CD4-positive, alpha-beta T cell (primary cell): ENCODE measurements around the gene SRP72. TPM values are rescaled to one million over a fixed set of nuclear protein-coding genes. Genes with fewer than 3 reads are reported as not detected.
A peak's percentile ranks its signal among the peaks of the same experiment; 100 is the strongest.

Source experiments
- ATAC-seq: fragments of 200-7000 bp; cut with Tn5 transposase; one replicate; pipeline ENCODE4 v1.10.0; 2022; ENCODE audit warnings: mild to moderate bottlenecking; ENCODE audit not compliant: poor library complexity
- CTCF ChIA-PET: fragments of 350-600 bp; sonication (Branson Sonifier 250); formaldehyde crosslinking; loops from one replicate; lab custom pipeline; 2021; ENCODE audit warnings: antibody characterized with exemption, inconsistent platforms; lab: Charles Lee
- POLR2A ChIA-PET: fragments of 350-600 bp; sonication (Branson Sonifier 250); formaldehyde crosslinking; loops from one replicate; lab custom pipeline; 2021; ENCODE audit warnings: antibody characterized with exemption, inconsistent platforms; lab: Charles Lee
- DNase-seq, 14 experiments: peaks; one replicate each; pipeline ENCODE4 v3.0.0-alpha.2; 2013 to 2020; ENCODE audit warnings: mixed read lengths in 2 of 14
- H3K27ac ChIP-seq, 2 donors: one replicate each; pipeline versions ENCODE4 v1.5.1 to v1.7.0; 2013; ENCODE audit warnings: low read length in 2 of 2, low read depth in 1 of 2, mild to moderate bottlenecking in 1 of 2
- H3K27me3 ChIP-seq, 2 experiments: 1 replicate in 1 of 2; 2 replicates in 1 of 2; pipeline versions ENCODE4 v1.6.1 to v1.7.0; 2013; ENCODE audit warnings: low read length in 2 of 2, control low read depth in 1 of 2, mild to moderate bottlenecking in 1 of 2, moderate library complexity in 1 of 2; ENCODE audit not compliant: insufficient read depth in 2 of 2, control insufficient read depth in 1 of 2
- H3K36me3 ChIP-seq: one replicate; pipeline ENCODE4 v1.6.1; 2013; ENCODE audit warnings: low read length, control low read depth; ENCODE audit not compliant: insufficient read depth
- H3K4me1 ChIP-seq: one replicate; pipeline ENCODE4 v1.6.1; 2013; ENCODE audit warnings: low read length, control low read depth; ENCODE audit not compliant: insufficient read depth
- H3K4me3 ChIP-seq: one replicate; pipeline ENCODE4 v1.5.1; 2013; ENCODE audit warnings: mild to moderate bottlenecking, low read length, moderate library complexity
- H3K9me3 ChIP-seq, 2 experiments: 1 replicate in 1 of 2; 2 replicates in 1 of 2; pipeline versions ENCODE4 v1.6.1 to v1.7.0; 2013; ENCODE audit warnings: low read length in 2 of 2, mild to moderate bottlenecking in 2 of 2, control low read depth in 1 of 2, moderate library complexity in 1 of 2; ENCODE audit not compliant: control insufficient read depth in 1 of 2, insufficient read depth in 1 of 2
- H3K27ac Mint-ChIP-seq: one replicate; pipeline ENCODE4 v1.8.0; 2020; ENCODE audit warnings: mixed read lengths
- H3K27me3 Mint-ChIP-seq: one replicate; pipeline ENCODE4 v1.8.0; 2021; ENCODE audit warnings: mixed read lengths
- H3K36me3 Mint-ChIP-seq: one replicate; pipeline ENCODE4 v1.8.0; 2021; ENCODE audit warnings: low read depth, mixed read lengths
- H3K4me1 Mint-ChIP-seq: one replicate; pipeline ENCODE4 v1.8.0; 2021; ENCODE audit warnings: low read depth, mixed read lengths
- H3K4me3 Mint-ChIP-seq: one replicate; pipeline ENCODE4 v1.8.0; 2020; ENCODE audit warnings: mild to moderate bottlenecking, mixed read lengths
- H3K9me3 Mint-ChIP-seq: one replicate; pipeline ENCODE4 v1.8.0; 2020; ENCODE audit warnings: mixed read lengths
- CTCF ChIP-seq: fragments of 200-600 bp; IDR thresholded peaks from one replicate; pipeline ENCODE4 v1.8.0; 2022; ENCODE audit warnings: antibody characterized with exemption, mild to moderate bottlenecking
- intact Hi-C, 2 experiments: fragments of 100-400 bp; cut with DNase I in 1 of 2; cut with micrococcal nuclease in 1 of 2; formaldehyde crosslinking; loops; one replicate each; pipeline versions ENCODE4 v1.15.1 to v1.9.0; 2023 to 2025; cut with DNase I, micrococcal nuclease
- polyA plus RNA-seq, 2 donors: library from polyadenylated mRNA; unstranded; fragments of 120-200 nt; gene quantifications; one replicate each; pipeline ENCODE4 v1.2.1, GENCODE V29; 2013
- total RNA-seq, 174 experiments: library from RNA in 2 of 174; stranded (reverse) in 2 of 174; gene quantifications; one replicate each; pipeline ENCODE4 v1.2.3 and lab custom pipeline; 2021 to 2026

The SRP72 gene
- total RNA-seq: 100 to 1,000 TPM; 108 to 119 TPM
- 70.2 TPM for polyA plus RNA-seq (2013, experiment 1 of 2)
- 75.8 TPM for polyA plus RNA-seq (2013, experiment 2 of 2)
- 78.7 to 295 (median 125) reads per million in 172 experiments for total RNA-seq (lab: John Stamatoyannopoulos, UW)

GRCh38 chr4:56467284-56468096 lies at the start of gene SRP72:
TSS of gene SRP72 (plus strand) at chr4:56467617. CDS start at chr4:56467636, 19 bp downstream.
- H3K36me3 ChIP-seq: peaks cover 22% of the 10 kb centered on the region
- H3K4me1 ChIP-seq: peaks cover 26% of the 10 kb centered on the region
- ATAC-seq (peak; percentile 95), DNase-seq (peak; percentile 82 to 96 (median 87))
- POLR2A ChIA-PET: interaction anchor here (0.6 to 2.9 kb wide), 13 partner anchors 8 to 510 kb away, joined by 3 to 65 read pairs (median 5); partner anchors contain the start of genes AASDH, ARL9, NOA1 and PAICS
- peak within 1 kb of the TSS; percentile 95 for H3K4me3 Mint-ChIP-seq
- TF ChIP-seq CTCF: no peak
- peaks cover 66% of the 10 kb centered on the region for H3K4me1 Mint-ChIP-seq
- H3K27ac Mint-ChIP-seq: peak within 1 kb of the TSS; percentile 96
- peak within 1 kb of the TSS; percentile 84 to 94 for H3K27ac ChIP-seq
- intact Hi-C loops: loop anchor here (1.0 to 10.0 kb wide), 7 partner anchors 31 to 523 kb away; partner anchors contain the start of genes PAICS (in 2 of the 2), AASDH (in 1 of the 2) and CEP135 (in 1 of the 2)
- no peaks in the 10 kb centered on the region for H3K27me3 Mint-ChIP-seq
- CTCF ChIA-PET: interaction anchor here (0.8 to 0.9 kb wide), 2 partner anchors 31 to 80 kb away, joined by 3 read pairs; partner anchors contain the start of genes AASDH and PAICS
- H3K27me3 ChIP-seq: no peaks in the 10 kb centered on the region
- no peaks in the 10 kb centered on the region for H3K9me3 ChIP-seq
- peak within 1 kb of the TSS; percentile 93 for H3K4me3 ChIP-seq
- peaks cover 49% of the 10 kb centered on the region for H3K36me3 Mint-ChIP-seq
- no peaks in the 10 kb centered on the region for H3K9me3 Mint-ChIP-seq

- ChIA-PET CTCF (interaction anchor here (2.2 to 3.0 kb wide), 3 partner anchors 11 to 413 kb away, joined by 7 to 25 read pairs (median 9); partner anchors contain the start of genes PAICS and PPAT), POLR2A (interaction anchor here (1.5 to 3.7 kb wide), 2 partner anchors 12 to 37 kb away, joined by 5 to 24 read pairs; partner anchors contain the start of genes AASDH, PAICS and PPAT)
- Histone ChIP-seq H3K36me3 (no peaks in the 10 kb centered on the region), H3K4me1 (no peaks in the 10 kb centered on the region), H3K4me3 (no peak overlapping the region), H3K9me3 (no peaks in the 10 kb centered on the region), H3K27ac (no peak overlapping the region), H3K27me3 (no peaks in the 10 kb centered on the region)
- Mint-ChIP-seq H3K36me3 (no peaks in the 10 kb centered on the region), H3K9me3 (no peaks in the 10 kb centered on the region), H3K4me3 (no peak overlapping the region), H3K4me1 (peaks cover 9% of the 10 kb centered on the region), H3K27ac (no peak overlapping the region), H3K27me3 (no peaks in the 10 kb centered on the region)
- no peak for ATAC-seq
- intact Hi-C loops: no loop called here
- no peak for DNase-seq
- no peak for TF ChIP-seq CTCF
Observed at GRCh38 chr4:56424176-56424575, 43.2 kb upstream of the SRP72 start.

- peak; percentile 48 for ATAC-seq
Observed at GRCh38 chr4:56424697-56425514, 42.5 kb upstream of the SRP72 start.

More at GRCh38 chr4:56424697-56425514, 42.5 kb upstream of the SRP72 start:
- no peaks in the 10 kb centered on the region for H3K27me3 ChIP-seq
- no peaks in the 10 kb centered on the region for H3K36me3 Mint-ChIP-seq
- H3K4me3 Mint-ChIP-seq: no peak overlapping the region
- no peaks in the 10 kb centered on the region for H3K9me3 Mint-ChIP-seq
- no peaks in the 10 kb centered on the region for H3K36me3 ChIP-seq
- H3K4me1 Mint-ChIP-seq: peaks cover 9% of the 10 kb centered on the region
- H3K27ac Mint-ChIP-seq: no peak overlapping the region
- CTCF ChIA-PET: interaction anchor here (1.1 to 3.0 kb wide), 6 partner anchors 10 to 412 kb away, joined by 3 to 25 read pairs (median 6); partner anchors contain the start of genes PAICS and PPAT
- no peaks in the 10 kb centered on the region for H3K4me1 ChIP-seq
- TF ChIP-seq CTCF: peak; percentile 86
- intact Hi-C loops: loop anchor here (1.0 to 5.0 kb wide), 4 partner anchors 42 to 411 kb away; partner anchors contain the start of gene SRP72 (in 1 of the 2)
- H3K27me3 Mint-ChIP-seq: no peaks in the 10 kb centered on the region
- no peak overlapping the region for H3K4me3 ChIP-seq
- no peaks in the 10 kb centered on the region for H3K9me3 ChIP-seq
- DNase-seq: peak in 10 of 14 experiments; percentile 18 to 76 (median 31)
- POLR2A ChIA-PET: interaction anchor here (1.1 to 3.7 kb wide), 4 partner anchors 11 to 119 kb away, joined by 3 to 24 read pairs (median 14); partner anchors contain the start of genes AASDH, PAICS and PPAT
- no peak overlapping the region for H3K27ac ChIP-seq
